ENCODE results near the gene UGT1A7.

UGT1A7 gene

DNA sequence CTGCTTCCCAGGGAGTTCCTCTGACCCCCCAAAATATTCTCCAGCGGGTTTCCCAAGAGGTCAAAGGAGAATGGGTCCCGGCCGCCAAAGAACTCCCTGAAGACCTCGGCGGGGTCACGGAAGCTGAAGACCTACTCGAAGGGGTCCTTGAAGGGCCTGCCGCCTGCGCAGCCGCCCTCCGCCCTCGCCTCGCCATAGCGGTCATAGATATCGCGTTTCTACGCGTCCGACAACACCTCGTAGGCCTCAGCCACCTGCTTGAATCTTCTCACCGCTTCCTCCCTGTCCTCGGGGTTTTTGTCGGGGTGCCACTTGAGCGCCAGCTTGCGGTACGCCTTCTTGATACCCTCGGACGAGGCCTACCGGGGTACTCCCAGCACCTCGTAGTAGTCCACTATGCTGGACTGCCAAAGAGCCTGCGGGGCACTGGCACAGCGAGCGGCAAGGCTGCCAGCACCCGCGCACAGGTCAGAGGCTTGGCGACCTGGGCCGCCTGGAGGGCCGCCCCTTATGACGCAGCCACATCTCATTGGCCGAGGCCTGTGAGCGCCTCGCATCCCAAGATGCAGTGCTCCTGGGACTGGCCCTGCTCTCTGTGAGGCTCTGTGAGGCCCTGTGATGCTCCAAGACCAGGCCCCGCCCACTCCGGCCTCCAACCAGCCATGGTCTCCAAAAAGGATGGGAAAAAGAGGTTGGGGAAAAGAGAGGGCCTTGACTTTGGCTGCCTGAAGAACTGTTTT lies 73.3 kb downstream of the UGT1A7 start:
- no peak overlapping the region for H3K4me3 ChIP-seq (ENCODE audit: low read depth, low read length)
- TF ChIP-seq, protein P1, sequence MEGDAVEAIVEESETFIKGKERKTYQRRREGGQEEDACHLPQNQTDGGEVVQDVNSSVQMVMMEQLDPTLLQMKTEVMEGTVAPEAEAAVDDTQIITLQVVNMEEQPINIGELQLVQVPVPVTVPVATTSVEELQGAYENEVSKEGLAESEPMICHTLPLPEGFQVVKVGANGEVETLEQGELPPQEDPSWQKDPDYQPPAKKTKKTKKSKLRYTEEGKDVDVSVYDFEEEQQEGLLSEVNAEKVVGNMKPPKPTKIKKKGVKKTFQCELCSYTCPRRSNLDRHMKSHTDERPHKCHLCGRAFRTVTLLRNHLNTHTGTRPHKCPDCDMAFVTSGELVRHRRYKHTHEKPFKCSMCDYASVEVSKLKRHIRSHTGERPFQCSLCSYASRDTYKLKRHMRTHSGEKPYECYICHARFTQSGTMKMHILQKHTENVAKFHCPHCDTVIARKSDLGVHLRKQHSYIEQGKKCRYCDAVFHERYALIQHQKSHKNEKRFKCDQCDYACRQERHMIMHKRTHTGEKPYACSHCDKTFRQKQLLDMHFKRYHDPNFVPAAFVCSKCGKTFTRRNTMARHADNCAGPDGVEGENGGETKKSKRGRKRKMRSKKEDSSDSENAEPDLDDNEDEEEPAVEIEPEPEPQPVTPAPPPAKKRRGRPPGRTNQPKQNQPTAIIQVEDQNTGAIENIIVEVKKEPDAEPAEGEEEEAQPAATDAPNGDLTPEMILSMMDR (IDR thresholded peaks at IDR 0.05; ENCODE audit: control insufficient read depth, extremely low read depth, insufficient read depth): no peak
- no peak for DNase-seq (ENCODE audit: low read depth)

DNA sequence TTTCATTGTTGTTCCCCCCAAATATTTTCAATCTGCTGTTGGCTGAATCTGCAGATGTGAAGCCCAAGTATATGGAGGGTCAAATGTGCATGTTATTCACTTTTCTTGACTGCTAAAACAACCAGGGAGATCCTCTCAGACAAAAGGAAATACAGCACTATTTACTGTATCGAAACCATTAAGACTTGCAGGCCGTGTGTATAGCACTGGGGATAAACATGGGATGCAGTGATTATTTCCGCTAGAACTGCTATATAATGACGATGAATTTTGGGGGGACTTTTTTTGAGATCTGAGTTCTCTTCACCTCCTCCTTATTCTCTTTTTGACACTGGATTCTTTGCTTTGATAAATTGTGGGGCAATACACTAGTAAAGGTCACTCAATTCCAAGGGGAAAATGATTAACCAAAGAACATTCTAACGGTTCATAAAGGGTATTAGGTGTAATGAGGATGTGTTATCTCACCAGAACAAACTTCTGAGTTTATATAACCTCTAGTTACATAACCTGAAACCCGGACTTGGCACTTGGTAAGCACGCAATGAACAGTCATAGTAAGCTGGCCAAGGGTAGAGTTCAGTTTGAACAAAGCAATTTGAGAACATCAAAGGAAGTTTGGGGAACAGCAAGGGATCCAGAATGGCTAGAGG lies 74.9 kb downstream of the UGT1A7 start:
- TF ChIP-seq, protein P1 (IDR thresholded peaks at IDR 0.05; ENCODE audit: control insufficient read depth, extremely low read depth, insufficient read depth): no peak
- no peak overlapping the region for H3K4me3 ChIP-seq (ENCODE audit: low read depth, low read length)
- DNase-seq (ENCODE audit: low read depth): no peak

DNA sequence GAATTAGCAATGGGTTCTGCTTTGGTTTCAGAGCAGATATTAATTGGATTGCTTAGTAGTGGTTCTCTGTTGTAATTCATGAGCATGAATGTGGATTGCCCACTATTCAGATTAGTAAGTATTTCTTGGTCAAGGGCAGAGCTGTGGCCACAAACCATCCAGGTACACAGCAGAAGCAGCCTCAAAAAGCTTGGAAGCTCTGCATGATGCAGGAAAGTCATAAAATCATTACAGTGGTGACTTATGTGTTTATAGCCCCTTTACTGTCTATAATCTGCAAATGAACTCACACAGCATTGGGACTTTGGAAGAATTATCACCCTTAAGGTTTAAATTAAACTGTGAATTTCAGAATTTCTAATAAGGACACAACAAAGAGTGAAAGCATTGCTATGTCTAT lies 76.4 kb downstream of the UGT1A7 start:
- TF ChIP-seq, protein P1 (IDR thresholded peaks at IDR 0.05; ENCODE audit: control insufficient read depth, extremely low read depth, insufficient read depth): no peak

DNA sequence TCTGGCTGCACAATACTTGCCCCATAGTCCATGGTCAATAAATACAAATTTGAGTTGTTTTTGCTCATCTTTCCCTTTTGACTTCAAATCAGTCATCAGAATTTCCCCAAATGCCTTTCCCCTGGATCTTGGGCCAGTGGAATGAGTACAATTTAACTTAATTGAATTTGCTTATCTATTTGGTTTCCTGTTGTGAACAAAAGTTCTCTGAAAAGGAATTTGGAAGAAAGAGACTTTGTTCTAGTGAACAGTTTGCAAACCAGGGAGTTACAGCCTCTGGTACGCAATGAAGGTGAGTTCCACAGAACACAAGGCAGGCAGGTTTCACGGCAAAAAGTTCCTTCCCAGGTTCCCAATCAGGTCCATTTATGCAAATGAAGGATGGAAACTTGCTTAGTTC lies 77.1 kb downstream of the UGT1A7 start:
- no peak overlapping the region for H3K4me3 ChIP-seq (ENCODE audit: low read depth, low read length)
- DNase-seq (ENCODE audit: low read depth): no peak
- TF ChIP-seq, protein P1 (IDR thresholded peaks at IDR 0.05; ENCODE audit: control insufficient read depth, extremely low read depth, insufficient read depth): no peak

More for the DNA sequence above, 76.4 kb downstream of the UGT1A7 start:
- DNase-seq (ENCODE audit: low read depth): no peak
- no peak overlapping the region for H3K4me3 ChIP-seq (ENCODE audit: low read depth, low read length)

DNA sequence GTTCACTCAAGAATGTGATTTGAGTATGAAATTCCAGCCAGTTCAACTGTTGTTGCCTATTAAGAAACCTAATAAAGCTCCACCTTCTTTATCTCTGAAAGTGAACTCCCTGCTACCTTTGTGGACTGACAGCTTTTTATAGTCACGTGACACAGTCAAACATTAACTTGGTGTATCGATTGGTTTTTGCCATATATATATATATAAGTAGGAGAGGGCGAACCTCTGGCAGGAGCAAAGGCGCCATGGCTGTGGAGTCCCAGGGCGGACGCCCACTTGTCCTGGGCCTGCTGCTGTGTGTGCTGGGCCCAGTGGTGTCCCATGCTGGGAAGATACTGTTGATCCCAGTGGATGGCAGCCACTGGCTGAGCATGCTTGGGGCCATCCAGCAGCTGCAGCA lies 78.3 kb downstream of the UGT1A7 start, which contains the start of gene UGT1A1:
Gene UGT1A1 (plus strand): TSS at position 228 of the 400 bp plus-strand sequence. CDS start 18 bp downstream, at position 246.
- DNase-seq (ENCODE audit: low read depth): no peak
- no peak within 1 kb of the TSS for H3K4me3 ChIP-seq (ENCODE audit: low read depth, low read length)
- TF ChIP-seq, protein P1 (IDR thresholded peaks at IDR 0.05; ENCODE audit: control insufficient read depth, extremely low read depth, insufficient read depth): no peak

DNA sequence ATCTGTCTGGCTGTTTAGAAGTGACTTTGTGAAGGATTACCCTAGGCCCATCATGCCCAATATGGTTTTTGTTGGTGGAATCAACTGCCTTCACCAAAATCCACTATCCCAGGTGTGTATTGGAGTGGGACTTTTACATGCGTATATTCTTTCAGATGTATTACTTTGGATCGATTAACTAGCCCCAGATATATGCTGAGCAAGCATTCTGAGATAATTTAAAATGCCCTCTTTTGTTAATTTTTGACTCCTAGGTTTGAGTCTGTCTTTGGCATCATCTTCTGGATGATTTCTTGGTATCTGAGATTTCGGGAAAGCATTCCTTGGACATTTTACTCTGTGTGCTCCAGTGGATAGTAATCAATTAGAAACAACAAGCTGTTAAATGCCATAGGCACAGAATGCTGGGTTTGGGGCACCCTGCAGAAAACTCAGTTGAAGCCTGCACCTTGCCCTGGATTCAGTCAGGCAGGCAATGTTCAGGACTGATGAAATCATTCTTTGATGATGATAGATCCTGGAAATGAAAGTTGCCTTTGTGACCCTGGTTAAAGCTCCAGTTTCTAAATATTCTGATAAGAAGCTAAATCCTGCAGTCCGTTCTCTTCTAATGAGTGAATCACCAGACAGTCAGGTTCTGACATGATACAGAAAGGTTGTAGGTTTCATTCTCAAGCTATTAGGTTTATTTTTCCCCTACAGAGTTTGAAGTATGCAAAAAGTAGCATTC lies 79.5 kb downstream of the UGT1A7 start:
- TF ChIP-seq, protein P1 (IDR thresholded peaks at IDR 0.05; ENCODE audit: control insufficient read depth, extremely low read depth, insufficient read depth): no peak
- DNase-seq (ENCODE audit: low read depth): no peak
- H3K4me3 ChIP-seq (ENCODE audit: low read depth, low read length): no peak overlapping the region
